ENCODE results near the gene VWA3B.

DNA sequence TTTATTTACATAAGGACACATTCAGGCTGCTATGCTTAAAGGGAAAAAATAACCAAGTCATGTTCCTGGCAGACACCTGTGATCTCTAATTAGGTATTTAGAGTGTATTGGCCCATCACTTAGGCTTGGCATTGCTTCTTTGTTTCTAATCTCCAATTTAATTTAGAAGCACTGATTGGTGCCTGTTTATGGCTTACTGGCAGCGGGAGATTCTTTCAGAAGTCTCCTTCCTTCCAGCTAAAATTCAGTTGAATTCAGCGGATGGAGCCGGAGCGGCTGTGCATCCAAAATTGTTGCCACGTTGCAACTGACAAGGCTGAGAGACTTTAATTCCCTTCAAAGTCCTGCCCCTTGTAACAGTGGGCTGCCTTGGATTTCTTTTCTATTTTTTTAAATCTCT is 66.5 kb downstream of the VWA3B start:
- no peak for TF ChIP-seq CTCF (IDR thresholded peaks at IDR 0.05)
- TF ChIP-seq POLR2A (IDR thresholded peaks at IDR 0.05) = no peak

Data from esophagus squamous epithelium (tissue), 4 donors.